ENCODE measurements around the gene TMEM141. TPM values are rescaled to one million over a fixed set of nuclear protein-coding genes. Genes with fewer than 3 reads are reported as not detected.
"Not testable (repeated sequence)": the region's sequence is repeated elsewhere in the genome, so short reads cannot be mapped to it uniquely, and the experiment has no call there.

TMEM141 gene
- total RNA-seq, 2 experiments from 2014 or later, result 39.9 to 43.2 TPM

DNA sequence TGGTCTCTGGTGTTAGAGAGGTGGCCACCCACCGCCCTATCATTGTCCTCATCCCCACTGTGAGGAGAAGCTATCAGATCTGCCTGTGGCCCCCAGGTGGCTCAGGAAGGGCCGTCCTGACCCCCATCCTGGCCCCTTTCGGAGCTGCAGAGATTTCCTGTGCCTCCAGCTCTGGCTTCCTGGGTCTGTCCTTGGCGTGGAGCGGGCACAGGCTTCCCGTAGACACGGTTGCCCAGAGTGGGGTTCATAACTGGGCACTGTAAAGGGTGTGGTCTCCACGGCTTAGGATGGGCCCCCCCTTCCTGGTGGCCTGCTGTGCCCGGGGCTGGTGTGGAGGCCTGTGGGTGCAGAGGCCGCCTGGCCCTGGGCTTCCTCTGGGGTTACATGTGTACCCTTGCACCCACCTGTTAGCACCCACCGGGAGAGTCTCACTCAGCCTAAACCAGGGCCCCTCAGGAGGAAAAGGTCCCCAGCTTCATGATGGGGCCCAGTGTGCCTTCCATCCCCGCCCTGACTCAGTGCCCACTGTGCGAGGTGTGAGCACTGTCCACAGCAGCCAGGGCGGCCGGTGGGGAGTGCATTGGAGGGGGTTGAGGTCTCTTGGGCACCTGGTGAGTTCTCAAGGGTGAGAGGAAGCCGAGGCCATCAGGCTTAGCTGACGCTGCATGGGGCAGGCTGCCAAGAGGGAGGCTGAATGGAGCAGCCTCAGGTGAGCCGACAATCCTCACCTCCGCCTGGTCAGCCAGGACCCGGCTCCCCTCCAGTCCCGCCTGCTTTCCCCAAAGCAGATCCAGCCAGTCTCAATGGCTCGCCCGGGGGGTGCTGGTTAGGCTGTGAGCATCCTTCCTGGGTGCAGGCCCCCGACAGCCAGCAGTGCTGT lies 35.8 kb downstream of the TMEM141 start:
- H3K4me3 Mint-ChIP-seq, result no peak overlapping the region
- H3K27ac Mint-ChIP-seq, result no peak overlapping the region
- H3K9me3 Mint-ChIP-seq (ENCODE audit: insufficient read depth), result no peaks in the 10 kb centered on the region
- no peak for DNase-seq
- peaks cover 13% of the 10 kb centered on the region for H3K36me3 Mint-ChIP-seq (ENCODE audit: low read depth)
- ChIA-PET CTCF (interaction anchor here (1.5 kb wide), 1 partner anchor 15 kb away, joined by 4 read pairs; the partner anchor contains the start of gene AJM1), POLR2A (no interaction called here)
- no peaks in the 10 kb centered on the region for H3K27me3 Mint-ChIP-seq (ENCODE audit: low read depth)
- H3K4me1 Mint-ChIP-seq (ENCODE audit: low read depth), result no peaks in the 10 kb centered on the region
- no peak for ATAC-seq

DNA sequence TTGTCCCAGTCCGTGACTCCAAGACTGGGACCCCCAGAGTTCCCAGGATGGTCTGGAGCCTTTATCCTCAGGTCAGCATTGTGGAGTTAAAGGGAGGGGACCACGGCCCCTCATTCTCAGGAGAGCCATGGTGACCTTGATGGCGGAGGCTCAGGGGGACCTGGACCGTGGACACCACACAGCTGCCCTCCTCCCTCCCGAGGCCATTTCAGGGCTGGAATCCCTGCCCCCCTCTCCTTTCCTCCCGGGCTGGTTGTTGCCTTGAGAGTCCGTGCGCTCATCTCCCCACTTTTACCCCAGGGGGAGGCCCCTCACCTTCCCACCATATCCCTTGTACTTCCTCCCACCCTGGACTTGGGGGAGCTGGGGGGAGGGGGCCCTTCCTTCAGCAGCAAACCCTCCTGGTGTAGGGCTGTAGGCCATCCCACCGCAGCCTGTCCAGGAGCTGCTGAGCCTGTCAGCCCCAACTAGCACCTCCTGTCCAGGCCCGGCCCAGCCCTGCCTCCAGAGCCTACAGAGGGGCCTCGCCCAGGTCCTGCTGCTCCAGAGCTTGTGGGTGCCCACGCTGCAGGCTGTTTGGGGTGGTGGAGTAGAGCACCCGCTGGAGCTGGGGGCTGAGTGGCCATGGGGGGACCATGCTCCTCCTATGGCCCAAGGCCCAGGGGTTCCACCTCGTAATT lies 36.8 kb downstream of the TMEM141 start:
- no peak for ATAC-seq

DNA sequence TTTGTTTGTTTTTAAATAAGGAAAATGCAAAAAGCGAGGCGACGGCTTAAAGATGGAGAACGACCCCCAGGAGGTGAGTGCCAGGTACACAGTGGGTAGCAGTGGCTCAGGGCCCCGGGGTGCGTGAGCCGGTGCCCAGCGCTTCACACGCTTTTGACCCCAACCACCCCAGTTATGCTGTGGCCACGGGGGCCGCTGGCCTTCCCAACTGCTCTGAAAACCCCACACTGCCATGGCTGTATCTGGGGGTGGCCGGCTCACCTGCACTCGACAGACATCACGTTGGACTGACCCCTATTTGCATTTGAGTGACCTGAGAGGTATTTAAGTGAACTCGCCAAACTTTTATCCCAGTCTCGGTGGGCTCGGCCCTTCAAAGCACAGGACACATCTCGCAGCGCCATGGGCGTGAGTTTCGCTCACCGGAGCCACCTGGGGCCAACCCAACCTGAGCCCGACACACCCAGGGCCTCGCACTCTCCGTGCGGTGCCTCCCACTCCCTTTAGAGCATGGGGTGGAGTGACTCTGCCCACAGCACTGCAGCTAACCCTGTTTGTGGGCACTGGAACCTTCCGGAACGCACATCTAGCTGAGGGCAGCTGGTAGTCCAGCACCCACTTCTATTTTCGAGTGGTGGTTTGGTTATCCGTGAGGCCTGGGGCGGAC lies 37.5 kb downstream of the TMEM141 start:
- Mint-ChIP-seq H3K4me1 (ENCODE audit: low read depth) (no peaks in the 10 kb centered on the region), H3K27me3 (ENCODE audit: low read depth) (no peaks in the 10 kb centered on the region), H3K27ac (no peak overlapping the region), H3K36me3 (ENCODE audit: low read depth) (peaks cover 15% of the 10 kb centered on the region), H3K9me3 (ENCODE audit: insufficient read depth) (no peaks in the 10 kb centered on the region), H3K4me3 (no peak overlapping the region)
- POLR2A ChIA-PET, result no interaction called here
- CTCF ChIA-PET, result interaction anchor here (0.9 to 1.5 kb wide), 3 partner anchors 14 to 207 kb away, joined by 3 to 4 read pairs (median 3); partner anchors contain the start of gene AJM1
- DNase-seq, result no peak
- ATAC-seq, result no peak

More for the DNA sequence above, 36.8 kb downstream of the TMEM141 start:
- no peak for DNase-seq
- Mint-ChIP-seq H3K36me3 (ENCODE audit: low read depth) (peaks cover 15% of the 10 kb centered on the region), H3K27me3 (ENCODE audit: low read depth) (no peaks in the 10 kb centered on the region), H3K27ac (no peak overlapping the region), H3K9me3 (ENCODE audit: insufficient read depth) (no peaks in the 10 kb centered on the region), H3K4me1 (ENCODE audit: low read depth) (no peaks in the 10 kb centered on the region), H3K4me3 (no peak overlapping the region)
- ChIA-PET POLR2A (interaction anchor here (0.6 kb wide), 1 partner anchor 198 kb away, joined by 3 read pairs; no protein-coding TSS in a partner anchor), CTCF (interaction anchor here (0.9 to 1.5 kb wide), 2 partner anchors 14 to 208 kb away, joined by 3 to 4 read pairs; partner anchors contain the start of gene AJM1)

DNA sequence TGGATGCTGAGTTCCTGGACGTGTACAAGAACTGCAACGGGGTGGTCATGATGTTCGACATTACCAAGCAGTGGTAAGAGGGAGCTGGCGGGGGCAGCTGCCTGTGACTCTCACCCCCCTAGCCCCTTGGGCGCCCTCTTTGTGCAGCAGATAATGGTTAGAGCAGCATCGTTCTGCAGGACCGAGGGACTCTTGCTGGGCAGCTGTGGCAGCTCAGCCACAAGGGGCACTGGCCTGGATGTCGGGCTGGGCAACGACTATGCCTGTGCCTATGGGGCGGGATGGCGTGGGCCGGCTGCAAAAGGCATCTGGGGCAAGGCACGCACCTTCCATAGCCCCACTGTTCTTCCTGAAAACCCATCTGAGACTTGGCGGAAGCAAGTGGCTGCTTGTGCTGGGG lies 38.3 kb downstream of the TMEM141 start:
- DNase-seq (no peak), ATAC-seq (no peak)
- Mint-ChIP-seq H3K27ac (no peak overlapping the region), H3K36me3 (ENCODE audit: low read depth) (peaks cover 15% of the 10 kb centered on the region), H3K4me1 (ENCODE audit: low read depth) (no peaks in the 10 kb centered on the region), H3K4me3 (no peak overlapping the region), H3K9me3 (ENCODE audit: insufficient read depth) (no peaks in the 10 kb centered on the region), H3K27me3 (ENCODE audit: low read depth) (no peaks in the 10 kb centered on the region)
- CTCF ChIA-PET, result interaction anchor here (1.2 kb wide), 1 partner anchor 37 kb away, joined by 3 read pairs; no protein-coding TSS in a partner anchor
- POLR2A ChIA-PET, result no interaction called here

DNA sequence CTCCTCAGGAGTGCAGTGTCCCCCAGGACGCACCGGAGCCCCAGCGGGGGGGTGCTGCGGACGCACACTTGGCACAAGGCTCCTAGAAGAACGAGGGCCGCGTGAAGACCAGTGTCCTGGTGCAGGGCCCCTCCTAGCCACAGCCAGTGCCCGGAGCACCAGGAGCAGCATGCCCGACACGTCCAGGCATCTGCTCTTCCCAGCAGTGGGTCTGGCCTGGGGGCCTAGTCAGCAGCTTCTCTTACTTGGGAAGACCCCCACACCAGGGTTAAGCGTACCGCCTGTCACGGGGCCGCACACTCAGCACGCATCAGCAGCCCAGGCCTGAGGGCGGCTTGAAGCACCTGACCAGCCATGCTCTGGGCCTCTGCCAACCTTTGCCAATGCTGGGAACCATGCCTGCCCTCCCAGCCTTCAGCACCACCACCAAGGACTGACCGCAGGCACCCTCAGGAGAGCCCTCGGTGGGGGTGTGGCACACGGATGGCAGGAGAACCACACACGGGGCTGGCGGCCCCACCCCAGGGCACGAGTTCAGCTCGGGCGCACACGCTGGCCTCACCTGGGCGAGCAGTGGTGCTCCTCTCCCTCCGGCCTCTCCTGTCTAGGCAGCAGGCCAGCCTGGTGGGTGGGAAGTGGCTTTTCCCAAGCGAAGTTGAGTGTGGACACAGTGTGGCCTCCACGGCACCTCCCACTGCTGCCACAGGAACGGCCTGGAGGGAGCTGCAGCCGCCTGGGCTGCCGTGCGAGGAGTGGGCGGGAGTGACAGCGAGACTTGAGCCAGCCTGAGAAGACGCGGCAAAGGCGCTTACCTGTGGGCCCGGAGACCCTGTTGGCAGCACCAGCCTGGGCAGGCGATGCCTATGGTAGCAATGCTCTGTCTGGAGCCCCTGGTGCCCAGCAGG lies 39.1 kb downstream of the TMEM141 start:
- ChIA-PET CTCF (no interaction called here), POLR2A (no interaction called here)
- no peak for DNase-seq
- no peaks in the 10 kb centered on the region for H3K4me1 Mint-ChIP-seq (ENCODE audit: low read depth)
- H3K27me3 Mint-ChIP-seq (ENCODE audit: low read depth), result no peaks in the 10 kb centered on the region
- H3K9me3 Mint-ChIP-seq (ENCODE audit: insufficient read depth), result no peaks in the 10 kb centered on the region
- H3K4me3 Mint-ChIP-seq, result no peak overlapping the region
- no peak overlapping the region for H3K27ac Mint-ChIP-seq
- H3K36me3 Mint-ChIP-seq (ENCODE audit: low read depth), result peaks cover 15% of the 10 kb centered on the region
- ATAC-seq, result no peak

DNA sequence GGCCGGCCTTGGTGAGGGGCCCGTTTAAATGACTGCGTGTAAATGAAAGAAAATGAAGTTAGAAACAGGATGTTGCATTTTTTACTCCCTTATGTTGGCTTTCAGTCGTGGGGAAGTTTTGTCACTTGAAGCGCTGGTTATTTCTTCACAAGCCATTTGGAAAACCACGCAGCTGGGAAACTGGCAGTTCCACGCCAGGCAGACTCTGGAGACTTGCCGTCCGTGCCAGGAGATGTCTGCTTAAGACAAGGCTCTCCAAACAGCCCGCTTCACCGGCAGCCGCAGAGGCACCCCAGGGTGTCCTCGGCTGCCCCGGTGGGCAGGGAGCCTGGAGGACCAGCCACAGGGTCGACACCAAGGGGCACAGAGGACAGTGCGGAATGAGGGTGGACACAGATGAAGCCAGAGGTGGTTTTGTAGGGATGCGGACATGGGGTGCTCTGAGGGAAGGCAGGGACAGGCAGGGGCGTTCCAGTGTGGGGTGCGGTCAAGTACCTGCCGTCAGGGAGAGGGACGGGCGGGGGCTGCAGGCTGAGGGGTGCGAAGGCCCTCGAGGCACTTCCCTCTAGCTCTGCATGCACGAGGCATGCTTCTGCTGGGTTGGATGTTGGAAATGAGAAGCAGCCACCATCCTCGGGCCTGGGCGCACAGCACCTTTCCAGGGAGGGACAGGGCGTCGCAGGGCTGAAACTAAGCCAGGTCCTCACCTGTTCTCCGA lies 40.0 kb downstream of the TMEM141 start:
- H3K4me1 Mint-ChIP-seq (ENCODE audit: low read depth), result no peaks in the 10 kb centered on the region
- POLR2A ChIA-PET, result no interaction called here
- CTCF ChIA-PET, result no interaction called here

DNA sequence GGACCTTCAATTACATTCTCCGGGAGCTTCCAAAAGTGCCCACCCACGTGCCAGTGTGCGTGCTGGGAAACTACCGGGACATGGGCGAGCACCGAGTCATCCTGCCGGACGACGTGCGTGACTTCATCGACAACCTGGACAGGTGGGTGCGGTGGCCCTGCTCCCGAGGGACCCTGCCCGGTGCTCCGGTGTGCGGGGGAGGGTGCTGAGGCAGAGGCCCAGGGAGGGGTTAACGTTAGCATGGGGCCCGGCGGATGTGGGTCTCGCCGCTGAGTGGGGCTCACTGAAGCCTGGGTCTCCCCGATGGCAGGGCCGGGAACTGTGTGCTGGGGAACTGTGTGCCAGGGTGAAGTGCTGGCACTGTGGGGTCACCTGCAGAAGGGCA lies 40.6 kb downstream of the TMEM141 start:
- H3K9me3 Mint-ChIP-seq (ENCODE audit: insufficient read depth), result no peaks in the 10 kb centered on the region
- CTCF ChIA-PET, result no interaction called here
- H3K27ac Mint-ChIP-seq, result no peak overlapping the region
- H3K27me3 Mint-ChIP-seq (ENCODE audit: low read depth), result no peaks in the 10 kb centered on the region
- H3K4me1 Mint-ChIP-seq (ENCODE audit: low read depth), result no peaks in the 10 kb centered on the region
- no peak overlapping the region for H3K4me3 Mint-ChIP-seq
- DNase-seq, result no peak
- no peak for ATAC-seq
- H3K36me3 Mint-ChIP-seq (ENCODE audit: low read depth), result peaks cover 12% of the 10 kb centered on the region
- POLR2A ChIA-PET, result no interaction called here

More for the DNA sequence above, 40.0 kb downstream of the TMEM141 start:
- no peak overlapping the region for H3K4me3 Mint-ChIP-seq
- peaks cover 12% of the 10 kb centered on the region for H3K36me3 Mint-ChIP-seq (ENCODE audit: low read depth)
- DNase-seq (no peak), ATAC-seq (no peak)
- no peaks in the 10 kb centered on the region for H3K27me3 Mint-ChIP-seq (ENCODE audit: low read depth)
- no peak overlapping the region for H3K27ac Mint-ChIP-seq
- no peaks in the 10 kb centered on the region for H3K9me3 Mint-ChIP-seq (ENCODE audit: insufficient read depth)

DNA sequence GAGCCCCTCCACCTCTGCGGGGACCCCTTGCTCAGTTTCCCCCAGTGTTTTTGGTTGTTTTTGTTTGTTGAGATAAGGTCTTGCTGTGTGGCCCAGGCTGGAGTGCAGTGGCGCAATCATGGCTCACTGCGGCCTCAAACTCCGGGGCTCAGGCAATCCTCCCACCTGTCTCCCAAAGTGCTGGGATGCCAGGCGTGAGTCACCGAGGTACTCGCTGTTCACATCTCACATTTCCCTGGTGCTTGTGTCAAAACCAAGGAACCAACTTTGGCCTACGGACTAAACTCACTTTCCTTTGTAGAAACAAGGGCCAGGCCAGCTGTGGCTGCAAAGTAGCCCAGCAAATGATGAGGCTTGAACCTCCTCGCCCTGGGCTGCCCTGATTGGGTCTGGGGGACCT lies 41.4 kb downstream of the TMEM141 start:
- Mint-ChIP-seq H3K4me1 (ENCODE audit: low read depth) (no peaks in the 10 kb centered on the region), H3K27ac (no peak overlapping the region), H3K27me3 (ENCODE audit: low read depth) (no peaks in the 10 kb centered on the region), H3K9me3 (ENCODE audit: insufficient read depth) (no peaks in the 10 kb centered on the region), H3K36me3 (ENCODE audit: low read depth) (peaks cover 12% of the 10 kb centered on the region), H3K4me3 (no peak overlapping the region)
- ATAC-seq, result no peak
- ChIA-PET CTCF (interaction anchor here (1.5 kb wide), 1 partner anchor 10 kb away, joined by 3 read pairs; the partner anchor contains the start of gene AJM1), POLR2A (no interaction called here)
- no peak for DNase-seq

DNA sequence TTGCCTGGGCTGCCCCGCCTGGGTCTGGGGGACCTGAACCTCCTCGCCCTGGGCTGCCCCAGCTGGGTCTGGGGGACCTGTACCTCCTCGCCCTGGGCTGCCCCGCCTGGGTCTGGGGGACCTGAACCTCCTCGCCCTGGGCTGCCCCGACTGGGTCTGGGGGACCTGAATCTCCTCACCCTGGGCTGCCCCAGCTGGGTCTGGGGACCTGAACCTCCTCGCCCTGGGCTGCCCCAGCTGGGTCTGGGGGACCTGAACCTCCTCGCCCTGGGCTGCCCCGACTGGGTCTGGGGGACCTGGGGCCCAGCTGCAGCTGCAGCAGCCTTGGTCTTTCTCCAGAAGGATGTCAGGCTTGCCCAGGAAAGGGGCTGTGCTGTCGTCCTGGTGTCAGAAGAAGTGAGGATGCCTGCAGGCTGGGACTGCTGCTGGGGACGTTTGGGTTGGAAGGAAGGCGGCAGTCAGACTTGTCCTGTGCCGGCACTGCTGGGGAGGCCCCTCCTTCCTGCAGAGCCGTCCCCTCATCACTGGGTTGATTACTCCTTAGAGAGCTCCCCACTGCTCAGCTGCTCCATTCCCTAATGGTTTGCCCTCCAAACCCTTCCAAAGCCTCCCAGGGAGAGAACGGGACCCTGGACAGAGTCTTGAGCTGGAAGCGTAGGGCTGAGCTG lies 42.4 kb downstream of the TMEM141 start:
- ATAC-seq; POLR2A ChIA-PET; H3K9me3 Mint-ChIP-seq (ENCODE audit: insufficient read depth); DNase-seq; H3K27me3 Mint-ChIP-seq (ENCODE audit: low read depth); H3K4me1 Mint-ChIP-seq (ENCODE audit: low read depth); H3K27ac Mint-ChIP-seq; H3K4me3 Mint-ChIP-seq: not testable (repeated sequence)
- peaks cover 15% of the 10 kb centered on the region for H3K36me3 Mint-ChIP-seq (ENCODE audit: low read depth)
- CTCF ChIA-PET, result interaction anchor here (1.5 kb wide), 1 partner anchor 9 kb away, joined by 3 read pairs; the partner anchor contains the start of gene AJM1

DNA sequence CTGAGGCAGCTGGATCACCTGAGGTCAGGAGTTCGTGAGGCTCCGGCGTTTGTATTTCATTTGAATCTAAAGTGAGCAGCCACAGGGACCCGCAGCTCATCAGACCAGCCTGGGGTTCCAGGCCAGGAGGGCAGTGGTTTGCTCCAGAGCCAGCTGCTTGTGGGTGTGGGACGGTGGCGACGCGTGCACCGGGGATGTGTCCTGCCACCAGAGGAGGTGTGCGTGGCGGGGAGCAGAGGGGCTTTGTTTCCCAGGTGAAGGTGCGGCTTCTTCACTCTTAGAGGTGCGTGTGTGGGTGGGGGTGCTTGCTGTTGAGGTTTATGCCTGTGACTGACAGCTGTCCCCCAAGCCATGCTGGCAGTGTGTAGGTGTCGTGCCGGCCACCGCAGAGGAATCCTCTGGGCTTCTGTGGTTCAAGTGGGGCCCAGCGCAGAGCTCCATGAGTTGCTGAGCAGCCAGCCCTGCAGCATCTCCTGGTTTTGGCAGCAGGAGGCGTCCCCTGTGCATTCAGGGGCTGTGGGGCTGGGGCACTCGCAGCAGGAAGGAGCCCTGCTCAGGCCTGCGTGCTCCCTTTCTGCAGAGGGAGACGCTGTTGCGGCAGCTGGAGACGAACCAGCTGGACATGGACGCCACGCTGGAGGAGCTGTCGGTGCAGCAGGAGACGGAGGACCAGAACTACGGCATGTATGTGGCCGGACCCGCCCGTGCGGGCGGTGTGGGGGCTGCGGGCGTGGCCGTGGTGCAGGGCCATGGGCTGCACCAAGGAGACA lies 44.2 kb downstream of the TMEM141 start:
- H3K27ac Mint-ChIP-seq, result no peak overlapping the region
- no peak for ATAC-seq
- CTCF ChIA-PET, result no interaction called here

More for the DNA sequence above, 44.2 kb downstream of the TMEM141 start:
- Mint-ChIP-seq H3K9me3 (ENCODE audit: insufficient read depth) (no peaks in the 10 kb centered on the region), H3K4me3 (no peak overlapping the region), H3K4me1 (ENCODE audit: low read depth) (no peaks in the 10 kb centered on the region), H3K27me3 (ENCODE audit: low read depth) (no peaks in the 10 kb centered on the region), H3K36me3 (ENCODE audit: low read depth) (peaks cover 12% of the 10 kb centered on the region)
- no peak for DNase-seq
- POLR2A ChIA-PET, result interaction anchor here (0.6 to 1.0 kb wide), 2 partner anchors 10 to 12 kb away, joined by 3 read pairs; no protein-coding TSS in a partner anchor

Data from activated CD8-positive, alpha-beta T cell treated with anti-CD3 and anti-CD28 coated beads, Interleukin-2, amount 10 ng/mL, durations not matched to agents 7 days and 5 days (primary cell).